Adrenal gland (tissue), 12 donors: ENCODE data around the gene MCM5. TPM values are rescaled to one million over a fixed set of nuclear protein-coding genes. Genes with fewer than 3 reads are reported as not detected.
A peak's percentile ranks its signal among the peaks of the same experiment; 100 is the strongest.

Source experiments
- DNase-seq, 7 donors: peaks; one replicate each; pipeline ENCODE4 v3.0.0-alpha.2; 2019 to 2020
- H3K27ac ChIP-seq, 5 donors: fragments of 200-600 bp; sonication (generic) in 4 of 5; 1 replicate in 3 of 5; 2 replicates in 2 of 5; pipeline versions ENCODE4 v1.5.1 to v1.8.0; 2016 to 2020; ENCODE audit warnings: mild to moderate bottlenecking in 1 of 5
- H3K27me3 ChIP-seq: fragments of 200-600 bp; 2 replicates; pipeline ENCODE4 v1.8.0; 2021
- H3K36me3 ChIP-seq, 2 donors: fragments of 200-600 bp; replicated peaks in 1 of 2; 1 replicate in 1 of 2; 2 replicates in 1 of 2; pipeline versions ENCODE4 v1.5.1 to v1.8.0; 2018 to 2022
- H3K4me1 ChIP-seq, 2 donors: fragments of 200-600 bp; replicated peaks in 1 of 2; 1 replicate in 1 of 2; 2 replicates in 1 of 2; pipeline versions ENCODE4 v1.5.1 to v1.8.0; 2018 to 2021
- H3K4me3 ChIP-seq, 4 donors: fragments of 200-600 bp; sonication (generic) in 3 of 4; one replicate each; pipeline ENCODE4 v1.5.1; 2016 to 2018
- H3K9me3 ChIP-seq, 3 donors: fragments of 200-600 bp; sonication (generic) in 1 of 3; replicated peaks in 1 of 3; 1 replicate in 2 of 3; 2 replicates in 1 of 3; pipeline versions ENCODE4 v1.5.1 to v1.8.0; 2016 to 2021
- POLR2A ChIP-seq, 2 donors: fragments of 450-650 bp; IDR thresholded peaks; one replicate each; pipeline ENCODE4 v1.6.1; 2017; ENCODE audit warnings: antibody characterized with exemption in 2 of 2, mild to moderate bottlenecking in 2 of 2, moderate library complexity in 1 of 2
- WGBS, 4 donors: extraction: QIAGEN DNeasy Blood & Tissue Kit in 2 of 4; methylation state at CpG; one replicate each; pipeline versions ENCODE4 v1.1.5 to v1.1.7; 2013 to 2017; 5-methylcytosine and 5-hydroxymethylcytosine counted together
- intact Hi-C, 2 donors: fragments of 100-400 bp; cut with DNase I; formaldehyde crosslinking; loops; one replicate each; pipeline versions ENCODE4 v1.14.1 to v1.15.0; 2022 to 2023
- polyA plus RNA-seq, 3 donors: library from polyadenylated mRNA; stranded (reverse); fragments of 200-250 nt in 2 of 3; fragments of 350-450 nt in 1 of 3; fragmentation: Illumina TruSeq in 1 of 3; extraction: RNeasy Lipid Tissue Mini Kit (QIAGEN cat#74804) in 1 of 3; gene quantifications; one replicate each; pipeline ENCODE4 v1.2.3, GENCODE V29; 2013 to 2014
- total RNA-seq, 9 donors: library from RNA; depleted of rRNA in 4 of 9; stranded (reverse); fragments of >200 nt in 4 of 9; fragments of 120-200 nt in 1 of 9; fragmentation: NEBNext Ultra II Directional in 1 of 9; extraction: Animal tissue kit (Norgen Biotek cat#: 25700) in 1 of 9; gene quantifications; one replicate each; pipeline versions ENCODE4 v1.1.0 to v1.2.4, GENCODE V29; 2013 to 2023
- TF ChIP-seq, protein P1 (sequence below), 6 experiments: fragments of 450-650 bp in 4 of 6; fragments of 200-600 bp in 2 of 6; sonication (generic) in 1 of 6; IDR thresholded peaks; 1 replicate in 5 of 6; 2 replicates in 1 of 6; pipeline versions ENCODE4 v1.5.1 to v1.8.0; 2016 to 2021; ENCODE audit warnings: antibody characterized with exemption in 6 of 6, mild to moderate bottlenecking in 2 of 6, moderate library complexity in 1 of 6
- donor health status: healthy with polysubstance abuse.
- donor health status: Bipolar disorder and iron deficiency.
- donor health status: DM: yes; HTN: yes; CAD: no.
- donor health status: DM: no; HTN: no; CAD: no.
- donor health status: DM: no; HTN: no; CAD: no.
- donor health status: DM: yes; HTN: yes; CAD: no.

Gene MCM5
- total and polyA plus RNA-seq, 12 donors, result 3.9 to 20.7 (median 14.6) TPM

DNA sequence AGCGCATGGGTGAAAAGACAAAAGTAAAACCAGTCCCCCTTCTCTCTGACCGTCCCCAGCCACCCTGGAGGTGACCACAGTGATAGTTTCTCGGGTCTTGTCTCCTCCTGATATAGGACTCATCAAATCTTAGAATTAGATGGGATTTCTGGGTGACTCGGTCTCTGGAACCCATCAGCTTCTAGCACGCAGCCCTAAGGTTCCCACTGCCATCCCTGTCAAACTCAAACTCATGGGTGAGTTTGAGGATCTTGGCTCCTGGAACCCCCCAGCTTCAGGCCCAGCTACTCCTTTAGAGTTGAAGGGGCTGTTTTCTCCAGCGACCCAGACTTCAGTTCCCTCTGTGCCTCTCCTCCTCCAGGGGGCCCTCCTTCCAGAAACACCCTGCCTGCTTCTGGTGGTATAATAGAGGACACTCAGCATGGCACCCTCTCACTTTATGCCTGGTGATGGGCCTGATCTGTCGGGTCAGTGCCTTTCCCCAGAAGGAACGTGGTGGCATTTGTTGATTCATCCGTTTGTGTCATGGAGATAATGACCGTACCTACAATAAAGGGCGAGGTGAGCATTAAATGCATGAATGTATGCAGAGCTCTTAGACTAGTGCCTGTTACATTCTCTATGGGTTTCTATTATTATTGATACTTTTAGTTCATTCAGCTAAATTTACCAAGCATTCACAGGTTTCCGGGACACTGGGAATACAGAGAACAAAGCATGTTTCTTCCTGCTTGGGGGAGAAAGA lies 31.7 kb downstream of the MCM5 start:
- 90 to 100% (median 96%) methylated on average over 9 to 12 of the region's 12 CpGs for WGBS, 4 donors
- DNase-seq, result no peak
- no peak for TF ChIP-seq POLR2A (IDR thresholded peaks at IDR 0.05)
- TF ChIP-seq, protein P1, sequence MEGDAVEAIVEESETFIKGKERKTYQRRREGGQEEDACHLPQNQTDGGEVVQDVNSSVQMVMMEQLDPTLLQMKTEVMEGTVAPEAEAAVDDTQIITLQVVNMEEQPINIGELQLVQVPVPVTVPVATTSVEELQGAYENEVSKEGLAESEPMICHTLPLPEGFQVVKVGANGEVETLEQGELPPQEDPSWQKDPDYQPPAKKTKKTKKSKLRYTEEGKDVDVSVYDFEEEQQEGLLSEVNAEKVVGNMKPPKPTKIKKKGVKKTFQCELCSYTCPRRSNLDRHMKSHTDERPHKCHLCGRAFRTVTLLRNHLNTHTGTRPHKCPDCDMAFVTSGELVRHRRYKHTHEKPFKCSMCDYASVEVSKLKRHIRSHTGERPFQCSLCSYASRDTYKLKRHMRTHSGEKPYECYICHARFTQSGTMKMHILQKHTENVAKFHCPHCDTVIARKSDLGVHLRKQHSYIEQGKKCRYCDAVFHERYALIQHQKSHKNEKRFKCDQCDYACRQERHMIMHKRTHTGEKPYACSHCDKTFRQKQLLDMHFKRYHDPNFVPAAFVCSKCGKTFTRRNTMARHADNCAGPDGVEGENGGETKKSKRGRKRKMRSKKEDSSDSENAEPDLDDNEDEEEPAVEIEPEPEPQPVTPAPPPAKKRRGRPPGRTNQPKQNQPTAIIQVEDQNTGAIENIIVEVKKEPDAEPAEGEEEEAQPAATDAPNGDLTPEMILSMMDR (IDR thresholded peaks at IDR 0.05), result no peak

DNA sequence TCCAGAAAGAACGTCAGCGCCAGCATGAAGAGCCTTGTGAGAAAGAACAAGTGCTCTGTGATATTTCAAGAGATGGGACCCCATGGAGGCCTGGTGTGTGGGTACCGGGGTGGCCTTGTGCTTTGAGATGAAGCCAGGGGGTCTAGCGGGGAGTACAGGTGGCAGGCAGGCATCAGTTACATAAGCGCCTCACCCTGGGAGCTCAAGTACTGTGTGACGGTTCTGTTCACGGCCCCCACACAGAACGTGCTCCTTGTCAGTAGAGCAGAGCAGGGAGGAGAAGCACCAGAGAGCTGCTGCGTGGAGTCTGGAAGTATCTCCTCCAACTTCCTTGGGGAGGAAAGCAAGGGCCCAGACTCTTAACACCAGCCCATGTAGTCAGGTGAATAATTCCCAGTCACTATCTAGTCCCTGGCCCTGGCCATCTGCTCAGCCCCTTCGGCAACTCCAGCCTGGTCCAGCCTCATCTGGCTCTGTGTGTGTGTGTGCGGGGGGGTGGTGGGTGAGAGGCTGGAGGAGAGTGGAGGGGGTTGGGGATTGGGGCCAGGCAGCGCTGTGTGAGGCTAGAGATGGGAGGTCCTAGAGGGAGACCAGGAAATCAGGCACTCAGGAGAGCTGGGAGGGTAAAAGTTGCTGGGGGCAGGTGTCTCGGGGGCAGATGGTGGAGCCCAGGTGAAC lies 32.4 kb downstream of the MCM5 start:
- Histone ChIP-seq H3K9me3 (peaks cover 0 to 7% (median 0%) of the 10 kb centered on the region in 3 donors), H3K36me3 (no peaks in the 10 kb centered on the region), H3K4me1 (peaks cover 0 to 4% of the 10 kb centered on the region in 2 donors), H3K27ac (no peak overlapping the region), H3K4me3 (no peak overlapping the region), H3K27me3 (no peaks in the 10 kb centered on the region)
- TF ChIP-seq POLR2A (IDR thresholded peaks at IDR 0.05), result no peak
- TF ChIP-seq, protein P1 (IDR thresholded peaks at IDR 0.05), result no peak
- intact Hi-C loops, result loop anchor here in 1 of 2 donors (5.0 kb wide), 1 partner anchor 155 kb away; no protein-coding TSS in a partner anchor
- 95 to 98% (median 96%) methylated on average over 10 to 13 of the region's 13 CpGs for WGBS, 4 donors
- DNase-seq, result no peak

More for the DNA sequence above, 31.7 kb downstream of the MCM5 start:
- no peaks in the 10 kb centered on the region for H3K27me3 ChIP-seq
- peaks cover 0 to 4% of the 10 kb centered on the region in 2 donors for H3K4me1 ChIP-seq
- H3K36me3 ChIP-seq, result no peaks in the 10 kb centered on the region
- peaks cover 0 to 7% (median 0%) of the 10 kb centered on the region in 3 donors for H3K9me3 ChIP-seq
- H3K4me3 ChIP-seq, result no peak overlapping the region
- H3K27ac ChIP-seq, result peak overlapping the region in 2 of 5 donors; percentile 7 to 17
- intact Hi-C loops, result loop anchor here (2.0 to 5.0 kb wide), 3 partner anchors 151 to 191 kb away; no protein-coding TSS in a partner anchor

DNA sequence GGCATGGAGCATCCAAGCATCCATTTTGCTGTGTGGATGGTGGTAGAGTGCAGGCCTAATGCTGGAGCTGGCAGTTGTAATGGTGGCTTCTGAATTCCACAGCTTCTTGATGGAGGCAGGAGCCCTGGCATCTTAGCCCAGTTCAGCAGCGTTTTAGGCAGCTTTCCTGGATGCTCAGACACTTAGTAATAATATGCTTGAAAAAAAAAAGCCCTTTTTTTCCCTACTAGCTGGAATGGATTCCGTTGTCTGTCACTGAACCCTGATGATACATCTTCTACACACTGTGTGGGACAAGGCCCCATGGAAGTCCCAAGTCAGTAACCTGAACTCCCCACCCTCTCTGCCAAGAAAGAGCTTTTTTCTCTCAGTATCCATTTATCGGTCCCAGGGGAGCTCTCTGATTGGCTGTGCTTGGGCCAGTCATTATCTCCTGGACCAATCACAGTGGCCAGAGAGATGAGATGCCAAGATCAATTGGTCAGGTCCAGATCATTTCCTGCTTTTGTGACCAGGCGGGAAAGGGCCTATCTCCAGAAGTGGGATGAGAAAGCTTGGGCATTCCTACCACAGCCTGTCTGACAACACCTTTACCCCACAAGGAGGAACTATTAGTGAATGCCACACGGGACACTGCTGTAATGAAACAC lies 34.2 kb downstream of the MCM5 start:
- Histone ChIP-seq H3K4me3 (no peak overlapping the region), H3K9me3 (peaks cover 0 to 7% (median 0%) of the 10 kb centered on the region in 3 donors), H3K36me3 (no peaks in the 10 kb centered on the region), H3K27me3 (no peaks in the 10 kb centered on the region), H3K27ac (no peak overlapping the region), H3K4me1 (peaks cover 0 to 4% of the 10 kb centered on the region in 2 donors)
- TF ChIP-seq, protein P1 (IDR thresholded peaks at IDR 0.05), result no peak
- intact Hi-C loops, result loop anchor here in 1 of 2 donors (5.0 kb wide), 1 partner anchor 153 kb away; no protein-coding TSS in a partner anchor
- DNase-seq, result no peak
- WGBS, 4 donors, result 98 to 100% (median 100%) methylated on average over 4 to 5 of the region's 5 CpGs

DNA sequence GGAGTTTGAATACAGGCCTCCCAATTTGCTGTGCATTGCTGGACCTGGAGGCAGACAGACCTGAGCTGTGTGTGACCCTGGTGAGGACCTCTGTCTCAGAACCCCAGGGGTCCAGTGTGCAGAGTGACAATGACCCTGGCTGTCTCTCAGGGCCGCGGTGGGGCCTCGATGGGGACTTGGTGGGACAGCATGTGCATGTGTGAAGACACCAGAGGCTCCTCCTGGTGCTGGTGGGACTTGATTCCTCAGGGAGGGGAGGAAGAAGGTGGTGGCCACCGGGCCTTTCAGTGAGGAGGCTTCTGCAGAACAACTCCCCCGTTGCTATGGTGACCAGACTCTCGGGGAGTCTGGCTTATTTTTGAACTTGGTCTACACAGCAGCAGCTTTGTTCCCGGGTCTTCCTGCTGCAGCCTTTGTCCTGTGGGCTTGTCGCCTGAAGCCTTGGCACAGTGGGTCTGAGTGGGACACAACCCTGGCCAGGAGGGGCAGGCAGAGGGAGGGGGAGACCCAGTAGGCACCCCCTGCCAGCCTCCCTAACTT lies 35.3 kb downstream of the MCM5 start:
- DNase-seq, result no peak
- intact Hi-C loops, result no loop called here
- no peaks in the 10 kb centered on the region for H3K27me3 ChIP-seq
- H3K36me3 ChIP-seq, result no peaks in the 10 kb centered on the region
- no peak for TF ChIP-seq POLR2A (IDR thresholded peaks at IDR 0.05)
- TF ChIP-seq, protein P1 (IDR thresholded peaks at IDR 0.05), result no peak
- H3K27ac ChIP-seq, result no peak overlapping the region
- H3K9me3 ChIP-seq, result peaks cover 0 to 7% (median 0%) of the 10 kb centered on the region in 3 donors
- H3K4me3 ChIP-seq, result no peak overlapping the region
- peaks cover 0 to 4% of the 10 kb centered on the region in 2 donors for H3K4me1 ChIP-seq
- WGBS, 4 donors, result 73 to 85% (median 80%) methylated on average over 7 to 8 of the region's 8 CpGs
